Endodermal cell (in vitro differentiated cells): ENCODE results near the gene SFTPA2. TPM values are rescaled to one million over a fixed set of nuclear protein-coding genes. Genes with fewer than 3 reads are reported as not detected.
A peak's percentile ranks its signal among the peaks of the same experiment; 100 is the strongest.
"Not testable (repeated sequence)": the region's sequence is repeated elsewhere in the genome, so short reads cannot be mapped to it uniquely, and the experiment has no call there.

Experiments used
- DNase-seq: peaks from one replicate; pipeline ENCODE4 v3.0.0-alpha.2; 2017
- H3K27ac ChIP-seq: 2 replicates; pipeline ENCODE4 v1.5.1; 2013; ENCODE audit warnings: mild to moderate bottlenecking, low read depth, low read length, moderate library complexity
- H3K27me3 ChIP-seq: 2 replicates; pipeline ENCODE4 v1.6.1; 2013; ENCODE audit warnings: mild to moderate bottlenecking, low read length, moderate library complexity; ENCODE audit not compliant: insufficient read depth, control insufficient read depth, poor library complexity, severe bottlenecking
- H3K36me3 ChIP-seq: 2 replicates; pipeline ENCODE4 v1.7.0; 2013; ENCODE audit warnings: mild to moderate bottlenecking, low read length, moderate library complexity; ENCODE audit not compliant: control insufficient read depth, insufficient read depth
- H3K4me1 ChIP-seq: one replicate; pipeline ENCODE4 v1.7.0; 2013; ENCODE audit warnings: low read length; ENCODE audit not compliant: control insufficient read depth, insufficient read depth
- H3K4me3 ChIP-seq: 2 replicates; pipeline ENCODE4 v1.5.1; 2013; ENCODE audit warnings: mild to moderate bottlenecking, low read length, moderate library complexity
- H3K9ac ChIP-seq: 2 replicates; pipeline ENCODE4 v1.6.1; 2013; ENCODE audit warnings: mild to moderate bottlenecking, low read length, moderate library complexity; ENCODE audit not compliant: poor library complexity, severe bottlenecking; ENCODE audit errors: extremely low read depth
- H3K9me3 ChIP-seq: 2 replicates; pipeline ENCODE4 v1.6.1; 2013; ENCODE audit warnings: mild to moderate bottlenecking, low read length, moderate library complexity; ENCODE audit not compliant: control insufficient read depth
- H3K27ac Mint-ChIP-seq: 2 replicates; pipeline ENCODE4 v1.8.0; 2020; ENCODE audit warnings: mixed read lengths
- H3K27me3 Mint-ChIP-seq: 2 replicates; pipeline ENCODE4 v1.8.0; 2021; ENCODE audit warnings: mild to moderate bottlenecking, mixed read lengths; ENCODE audit not compliant: insufficient read depth
- H3K36me3 Mint-ChIP-seq: 2 replicates; pipeline ENCODE4 v1.8.0; 2020; ENCODE audit warnings: low read depth, mixed read lengths
- H3K4me1 Mint-ChIP-seq: 2 replicates; pipeline ENCODE4 v1.8.0; 2020; ENCODE audit warnings: mixed read lengths
- H3K4me3 Mint-ChIP-seq: 2 replicates; pipeline ENCODE4 v1.8.0; 2020; ENCODE audit warnings: mild to moderate bottlenecking, moderate library complexity, mixed read lengths
- H3K9me3 Mint-ChIP-seq: 2 replicates; pipeline ENCODE4 v1.8.0; 2020; ENCODE audit warnings: mild to moderate bottlenecking, mixed read lengths
- CTCF ChIP-seq: fragments of 200-600 bp; sonication (generic); conservative IDR thresholded peaks from 2 replicates; pipeline ENCODE4 v1.5.0; 2021; ENCODE audit warnings: antibody characterized with exemption, mild to moderate bottlenecking
- WGBS, 2 experiments: methylation state at CpG; one replicate each; pipeline versions ENCODE4 v1.1.5 to v1.1.7; 2013; ENCODE audit warnings: missing lambda C conversion rate in 2 of 2, mixed read lengths in 1 of 2; ENCODE audit not compliant: insufficient coverage in 1 of 2, insufficient read length in 1 of 2; 5-methylcytosine and 5-hydroxymethylcytosine counted together
- total RNA-seq, 2 donors: library from RNA; stranded (reverse); fragmentation: NEBNext Ultra II Directional in 1 of 2; extraction: Animal tissue kit (Norgen Biotek cat#: 25700) in 1 of 2; gene quantifications; 2 replicates in 1 of 2; 3 replicates in 1 of 2; pipeline ENCODE4 v1.2.1, GENCODE V29; 2021

Gene SFTPA2
- total RNA-seq, 2 donors from 2014 or later, result not detected

- Mint-ChIP-seq H3K9me3 (no peaks in the 10 kb centered on the region), H3K27me3 (peaks cover 17% of the 10 kb centered on the region), H3K27ac (no peak overlapping the region), H3K36me3 (no peaks in the 10 kb centered on the region), H3K4me1 (no peaks in the 10 kb centered on the region), H3K4me3 (no peak overlapping the region)
- no peaks in the 10 kb centered on the region for H3K9me3 ChIP-seq
- peaks cover 19% of the 10 kb centered on the region for H3K27me3 ChIP-seq
- peak; percentile 95 for TF ChIP-seq CTCF
- H3K27ac ChIP-seq, result no peak overlapping the region
- no peak overlapping the region for H3K9ac ChIP-seq
- H3K36me3 ChIP-seq, result no peaks in the 10 kb centered on the region
- peak; percentile 92 for DNase-seq
- WGBS, 2 experiments, result 19 to 35% methylated on average over 5 to 17 of the region's 17 CpGs
- H3K4me1 ChIP-seq, result no peaks in the 10 kb centered on the region
- no peak overlapping the region for H3K4me3 ChIP-seq
Measured at GRCh38 chr10:79562135-79562756, 2.0 kb upstream of the SFTPA2 start.

- Mint-ChIP-seq H3K4me3 (no peak overlapping the region), H3K27me3 (peaks cover 17% of the 10 kb centered on the region), H3K4me1 (no peaks in the 10 kb centered on the region), H3K27ac (no peak overlapping the region), H3K36me3 (no peaks in the 10 kb centered on the region), H3K9me3 (no peaks in the 10 kb centered on the region)
- 89 to 90% methylated on average over 2 to 3 of the region's 3 CpGs for WGBS, 2 experiments
- Histone ChIP-seq H3K36me3 (no peaks in the 10 kb centered on the region), H3K4me3 (no peak overlapping the region), H3K27ac (no peak overlapping the region), H3K27me3 (peaks cover 17% of the 10 kb centered on the region), H3K4me1 (no peaks in the 10 kb centered on the region), H3K9ac (no peak overlapping the region), H3K9me3 (no peaks in the 10 kb centered on the region)
- no peak for DNase-seq
- no peak for TF ChIP-seq CTCF
Measured at GRCh38 chr10:79561257-79561656, 1.1 kb upstream of the SFTPA2 start.

- H3K36me3 Mint-ChIP-seq, result no peaks in the 10 kb centered on the region
- H3K4me1 Mint-ChIP-seq, result no peaks in the 10 kb centered on the region
- H3K4me3 ChIP-seq, result no peak overlapping the region
- 70 to 78% methylated on average over 2 of the region's 2 CpGs for WGBS, 2 experiments
- no peak for TF ChIP-seq CTCF
- H3K9me3 ChIP-seq, result no peaks in the 10 kb centered on the region
- H3K9me3 Mint-ChIP-seq, result no peaks in the 10 kb centered on the region
- H3K27me3 ChIP-seq, result peaks cover 11% of the 10 kb centered on the region
- peaks cover 17% of the 10 kb centered on the region for H3K27me3 Mint-ChIP-seq
- DNase-seq, result no peak
- H3K4me1 ChIP-seq, result no peaks in the 10 kb centered on the region
- no peak overlapping the region for H3K27ac ChIP-seq
- H3K36me3 ChIP-seq, result no peaks in the 10 kb centered on the region
- H3K9ac ChIP-seq, result no peak overlapping the region
- no peak overlapping the region for H3K4me3 Mint-ChIP-seq
- H3K27ac Mint-ChIP-seq, result no peak overlapping the region
Measured at GRCh38 chr10:79559726-79560125, 481 bp downstream of the SFTPA2 start.

GRCh38 chr10:79556961-79557360, 3.2 kb downstream of the SFTPA2 start:
- WGBS, 2 experiments, result no CpG with 5 or more reads among the region's 3 CpGs
- not testable (repeated sequence) for H3K9me3 ChIP-seq, H3K27ac Mint-ChIP-seq

More at GRCh38 chr10:79556961-79557360, 3.2 kb downstream of the SFTPA2 start:
- H3K4me3 ChIP-seq, H3K27me3 Mint-ChIP-seq, H3K27ac ChIP-seq, H3K36me3 Mint-ChIP-seq, DNase-seq, H3K4me1 Mint-ChIP-seq, H3K27me3 ChIP-seq, H3K4me1 ChIP-seq, H3K9ac ChIP-seq, H3K9me3 Mint-ChIP-seq, H3K36me3 ChIP-seq, H3K4me3 Mint-ChIP-seq: not testable (repeated sequence)
